ENCODE data around the gene DLGAP5. TPM values are rescaled to one million over a fixed set of nuclear protein-coding genes. Genes with fewer than 3 reads are reported as not detected.

The DLGAP5 gene
- total RNA-seq, 4 donors from 2014 or later = 4.6 to 16.8 (median 9.0) TPM

DNA sequence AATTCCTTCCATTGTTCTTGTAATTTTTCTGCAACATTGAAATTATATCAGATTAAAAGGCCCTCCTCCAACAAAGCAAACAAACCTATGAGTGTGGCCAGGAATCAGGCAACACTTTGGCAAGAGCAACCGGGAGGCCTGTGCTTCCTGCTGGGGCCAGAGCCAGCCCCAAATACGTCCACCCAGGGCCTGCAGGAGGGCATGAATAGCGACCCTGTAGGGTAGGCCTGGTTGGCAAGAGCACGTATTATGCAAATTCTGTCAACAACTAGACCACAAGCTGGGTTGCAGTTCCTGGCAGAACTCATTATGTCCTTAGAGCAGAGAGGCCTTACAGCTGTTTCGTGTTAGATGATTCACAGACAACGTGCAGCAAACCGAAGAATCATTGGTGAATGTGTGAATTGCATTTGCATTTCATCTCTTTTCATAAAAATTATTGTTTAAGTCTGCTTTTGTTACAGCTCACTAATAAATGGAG lies 89.2 kb downstream of the DLGAP5 start:
- no peaks in the 10 kb centered on the region for H3K36me3 ChIP-seq
- peak overlapping the region; percentile 95 to 99 (median 97) for H3K27ac ChIP-seq
- H3K4me1 ChIP-seq = peaks cover 37 to 100% (median 74%) of the 10 kb centered on the region in 3 donors
- H3K9me3 ChIP-seq = no peaks in the 10 kb centered on the region
- DNase-seq = peak; percentile 48
- intact Hi-C loops (cut with DNase I) = no loop called here
- peak overlapping the region in 3 of 4 donors; percentile 19 to 50 (median 33) for H3K4me3 ChIP-seq
- no peaks in the 10 kb centered on the region for H3K27me3 ChIP-seq
- 0 to 3% methylated on average over 7 of the region's 7 CpGs for WGBS, 2 donors
- TF ChIP-seq, protein P1, sequence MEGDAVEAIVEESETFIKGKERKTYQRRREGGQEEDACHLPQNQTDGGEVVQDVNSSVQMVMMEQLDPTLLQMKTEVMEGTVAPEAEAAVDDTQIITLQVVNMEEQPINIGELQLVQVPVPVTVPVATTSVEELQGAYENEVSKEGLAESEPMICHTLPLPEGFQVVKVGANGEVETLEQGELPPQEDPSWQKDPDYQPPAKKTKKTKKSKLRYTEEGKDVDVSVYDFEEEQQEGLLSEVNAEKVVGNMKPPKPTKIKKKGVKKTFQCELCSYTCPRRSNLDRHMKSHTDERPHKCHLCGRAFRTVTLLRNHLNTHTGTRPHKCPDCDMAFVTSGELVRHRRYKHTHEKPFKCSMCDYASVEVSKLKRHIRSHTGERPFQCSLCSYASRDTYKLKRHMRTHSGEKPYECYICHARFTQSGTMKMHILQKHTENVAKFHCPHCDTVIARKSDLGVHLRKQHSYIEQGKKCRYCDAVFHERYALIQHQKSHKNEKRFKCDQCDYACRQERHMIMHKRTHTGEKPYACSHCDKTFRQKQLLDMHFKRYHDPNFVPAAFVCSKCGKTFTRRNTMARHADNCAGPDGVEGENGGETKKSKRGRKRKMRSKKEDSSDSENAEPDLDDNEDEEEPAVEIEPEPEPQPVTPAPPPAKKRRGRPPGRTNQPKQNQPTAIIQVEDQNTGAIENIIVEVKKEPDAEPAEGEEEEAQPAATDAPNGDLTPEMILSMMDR (IDR thresholded peaks at IDR 0.05) = no peak
- TF ChIP-seq POLR2A (IDR thresholded peaks at IDR 0.05) = peak in 1 of 4 donors; percentile 55

GRCh38 chr14:55101698-55102097 lies 89.7 kb downstream of the DLGAP5 start:
- peak overlapping the region; percentile 95 to 99 (median 97) for H3K27ac ChIP-seq
- TF ChIP-seq, protein P1 (IDR thresholded peaks at IDR 0.05) = no peak
- no peak for TF ChIP-seq POLR2A (IDR thresholded peaks at IDR 0.05)
- peak overlapping the region in 1 of 4 donors; percentile 7 for H3K4me3 ChIP-seq
- peaks cover 37 to 99% (median 70%) of the 10 kb centered on the region in 3 donors for H3K4me1 ChIP-seq
- 90 to 91% methylated on average over 5 of the region's 5 CpGs for WGBS, 2 donors
- no peaks in the 10 kb centered on the region for H3K9me3 ChIP-seq
- H3K27me3 ChIP-seq = no peaks in the 10 kb centered on the region
- H3K36me3 ChIP-seq = no peaks in the 10 kb centered on the region
- no peak for DNase-seq
- intact Hi-C loops (cut with DNase I) = no loop called here

DNA sequence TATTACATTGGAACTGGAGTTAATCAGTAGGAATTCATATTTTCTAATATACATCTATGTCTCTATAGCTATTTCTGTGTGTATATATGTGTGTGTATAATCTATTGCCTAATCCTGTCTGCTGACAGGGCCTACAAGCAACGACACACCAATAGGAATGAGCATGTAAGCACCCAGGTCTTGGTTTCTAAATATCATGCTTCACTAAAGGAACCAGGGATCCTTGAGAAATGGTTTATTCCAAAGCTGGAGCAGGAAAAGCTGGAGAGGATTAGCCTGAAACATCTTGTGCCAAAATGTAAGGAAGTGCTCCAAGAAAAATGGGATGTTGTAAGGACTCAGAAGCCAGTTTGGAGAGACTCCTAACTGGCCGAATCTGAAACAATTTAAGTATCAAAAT lies 91.6 kb downstream of the DLGAP5 start:
- peak overlapping the region; percentile 40 to 99 (median 82) for H3K27ac ChIP-seq
- no peaks in the 10 kb centered on the region for H3K36me3 ChIP-seq
- WGBS, 2 donors = 19 to 26% methylated on average over 2 of the region's 2 CpGs
- no peaks in the 10 kb centered on the region for H3K27me3 ChIP-seq
- TF ChIP-seq, protein P1 (IDR thresholded peaks at IDR 0.05) = no peak
- TF ChIP-seq POLR2A (IDR thresholded peaks at IDR 0.05) = no peak
- intact Hi-C loops (cut with DNase I) = no loop called here
- peaks cover 37 to 80% (median 66%) of the 10 kb centered on the region in 3 donors for H3K4me1 ChIP-seq
- DNase-seq = no peak
- H3K9me3 ChIP-seq = no peaks in the 10 kb centered on the region
- no peak overlapping the region for H3K4me3 ChIP-seq

- WGBS, 2 donors = 83 to 94% methylated on average over 1 of the region's 1 CpG
- peaks cover 25 to 68% (median 54%) of the 10 kb centered on the region in 3 donors for H3K4me1 ChIP-seq
Measured at GRCh38 chr14:55098561-55098898, 92.9 kb downstream of the DLGAP5 start.

More at GRCh38 chr14:55098561-55098898, 92.9 kb downstream of the DLGAP5 start:
- H3K9me3 ChIP-seq = no peaks in the 10 kb centered on the region
- H3K27me3 ChIP-seq = no peaks in the 10 kb centered on the region
- TF ChIP-seq, protein P1 (IDR thresholded peaks at IDR 0.05) = no peak
- H3K36me3 ChIP-seq = no peaks in the 10 kb centered on the region
- intact Hi-C loops (cut with DNase I) = no loop called here
- H3K27ac ChIP-seq = peak overlapping the region; percentile 76 to 99 (median 82)
- no peak for DNase-seq
- H3K4me3 ChIP-seq = no peak overlapping the region

Other genes with a start within 250 kb of the DLGAP5 start
- 1 to 10 TPM in 3 of 4 donors, under 1 TPM in 1; 0.80 to 7.0 (median 5.0) TPM for gene WDHD1, start 164.5 kb downstream of the DLGAP5 start, total RNA-seq
- 10 to 100 TPM in 2 of 4 donors, 1 to 10 TPM in 2; 5.9 to 20.1 (median 12.1) TPM for gene SOCS4, start 164.3 kb downstream of the DLGAP5 start, total RNA-seq
- 10 to 100 TPM; 35.3 to 85.3 (median 50.4) TPM for gene MAPK1IP1L, start 139.9 kb downstream of the DLGAP5 start, total RNA-seq
- gene LGALS3, start 62.3 kb downstream of the DLGAP5 start, total RNA-seq = 100 to 1,000 TPM; 234 to 565 (median 415) TPM
- 10 to 100 TPM; 33.3 to 43.1 (median 34.5) TPM for gene FBXO34, start 79.8 kb upstream of the DLGAP5 start, total RNA-seq
- gene ATG14, start 220.2 kb upstream of the DLGAP5 start, total RNA-seq = 10 to 100 TPM in 1 of 4 donors, 1 to 10 TPM in 3; 4.6 to 12.8 (median 7.5) TPM
- not detected for gene TBPL2, start 249.0 kb upstream of the DLGAP5 start, total RNA-seq

Measured in esophagus squamous epithelium (tissue), 5 donors.